ENCODE results near the gene TFCP2L1.

TFCP2L1 gene

GRCh38 chr2:121212661-121213325 is 72.2 kb downstream of the TFCP2L1 start:
- no peak for TF ChIP-seq CTCF (IDR thresholded peaks at IDR 0.05; ENCODE audit: insufficient read depth, low read length, poor library complexity, severe bottlenecking)
- H3K27me3 ChIP-seq (replicated peaks; ENCODE audit: control insufficient read depth, insufficient read depth, low read length), result peaks cover 1% of the 10 kb centered on the region
- no peak for DNase-seq (ENCODE audit: extremely low read depth, insufficient read length)
- no peaks in the 10 kb centered on the region for H3K36me3 ChIP-seq (ENCODE audit: control insufficient read depth, insufficient read depth, low read length)
- no peak overlapping the region for H3K4me3 ChIP-seq (replicated peaks; ENCODE audit: low read depth, low read length)

DNA sequence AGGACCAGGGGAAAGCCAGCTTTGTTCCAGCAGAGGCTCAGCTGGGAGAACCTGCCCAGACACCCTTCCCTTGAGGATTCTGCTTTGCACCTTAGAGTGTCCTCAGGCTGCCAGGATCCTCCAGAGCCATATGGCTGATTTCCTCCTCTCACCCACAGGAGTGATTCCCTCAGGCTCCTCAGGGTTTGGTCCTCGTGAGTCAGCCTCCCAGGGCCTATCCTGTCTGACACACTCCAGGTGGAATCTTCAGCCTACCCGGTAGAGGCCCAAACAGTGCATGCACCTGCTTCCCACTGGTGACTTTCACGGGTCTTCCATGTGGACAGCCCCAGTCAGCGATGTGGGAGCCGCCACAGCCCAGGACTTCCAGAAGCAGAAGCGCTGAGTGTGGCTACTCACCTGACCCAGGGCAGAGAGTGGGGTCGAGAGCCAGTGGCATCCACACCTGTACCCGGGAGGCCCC is 73.3 kb downstream of the TFCP2L1 start:
- no peak for DNase-seq (ENCODE audit: extremely low read depth, insufficient read length)
- Histone ChIP-seq H3K4me3 (replicated peaks; ENCODE audit: low read depth, low read length) (no peak overlapping the region), H3K27me3 (replicated peaks; ENCODE audit: control insufficient read depth, insufficient read depth, low read length) (peaks cover 1% of the 10 kb centered on the region), H3K36me3 (ENCODE audit: control insufficient read depth, insufficient read depth, low read length) (no peaks in the 10 kb centered on the region)
- no peak for TF ChIP-seq CTCF (IDR thresholded peaks at IDR 0.05; ENCODE audit: insufficient read depth, low read length, poor library complexity, severe bottlenecking)

DNA sequence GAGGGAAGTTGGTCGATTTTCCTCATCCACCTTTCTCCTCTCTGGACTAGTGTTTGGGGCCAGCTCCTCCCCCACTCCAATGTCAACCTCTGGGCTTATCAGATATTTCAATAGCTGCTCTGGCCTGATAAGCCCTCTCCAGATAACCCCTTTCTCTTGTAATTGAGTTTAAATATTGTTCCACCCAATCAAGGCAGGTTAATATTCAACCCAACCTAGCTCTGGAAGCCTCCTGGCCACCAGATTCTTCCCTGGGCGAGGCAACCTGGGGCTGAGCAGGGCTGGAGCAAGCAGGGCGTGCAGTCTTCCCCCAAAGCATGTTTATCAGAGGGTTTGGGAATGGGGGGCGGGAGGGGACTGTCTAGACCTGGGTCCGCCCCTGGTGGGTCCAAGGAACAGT is 73.8 kb downstream of the TFCP2L1 start:
- TF ChIP-seq CTCF (IDR thresholded peaks at IDR 0.05; ENCODE audit: insufficient read depth, low read length, poor library complexity, severe bottlenecking), result no peak
- no peak for DNase-seq (ENCODE audit: extremely low read depth, insufficient read length)
- peaks cover 1% of the 10 kb centered on the region for H3K27me3 ChIP-seq (replicated peaks; ENCODE audit: control insufficient read depth, insufficient read depth, low read length)
- no peak overlapping the region for H3K4me3 ChIP-seq (replicated peaks; ENCODE audit: low read depth, low read length)
- no peaks in the 10 kb centered on the region for H3K36me3 ChIP-seq (ENCODE audit: control insufficient read depth, insufficient read depth, low read length)

- H3K4me3 ChIP-seq (replicated peaks; ENCODE audit: low read depth, low read length), result no peak overlapping the region
- peaks cover 1% of the 10 kb centered on the region for H3K27me3 ChIP-seq (replicated peaks; ENCODE audit: control insufficient read depth, insufficient read depth, low read length)
- DNase-seq (ENCODE audit: extremely low read depth, insufficient read length), result no peak
- no peaks in the 10 kb centered on the region for H3K36me3 ChIP-seq (ENCODE audit: control insufficient read depth, insufficient read depth, low read length)
- no peak for TF ChIP-seq CTCF (IDR thresholded peaks at IDR 0.05; ENCODE audit: insufficient read depth, low read length, poor library complexity, severe bottlenecking)
Observed at GRCh38 chr2:121210691-121211090, 74.3 kb downstream of the TFCP2L1 start.

DNA sequence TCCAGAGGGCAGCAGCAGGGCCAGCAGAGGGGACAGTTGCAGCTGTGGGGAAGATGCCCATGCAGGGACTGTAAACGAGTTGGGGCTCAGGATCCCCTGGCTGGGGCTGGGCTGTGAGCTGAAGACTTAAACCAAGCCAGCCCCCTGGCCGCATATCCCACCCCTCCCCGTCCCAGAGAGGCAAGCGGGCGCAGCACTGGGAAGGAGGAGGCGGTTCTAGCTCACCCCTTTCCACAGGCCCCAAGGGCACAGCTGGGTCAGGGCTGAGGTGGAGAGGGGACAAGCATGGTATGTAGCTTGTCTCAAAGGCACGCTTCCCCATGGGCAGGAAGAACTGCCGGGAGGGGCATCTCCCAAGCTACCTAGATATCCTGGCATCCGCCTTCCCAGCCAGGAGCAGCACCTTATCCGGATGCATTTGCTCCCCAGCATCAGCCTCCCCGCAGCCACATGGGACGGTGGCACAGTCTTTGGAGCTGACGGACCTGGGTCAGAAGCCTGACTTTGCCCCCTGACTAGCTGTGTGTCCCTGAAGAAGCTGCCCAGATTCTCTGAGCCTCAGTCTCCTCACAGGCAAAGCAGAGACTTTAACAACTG is 75.9 kb downstream of the TFCP2L1 start:
- Histone ChIP-seq H3K27me3 (replicated peaks; ENCODE audit: control insufficient read depth, insufficient read depth, low read length) (no peaks in the 10 kb centered on the region; the same call in 1 of the 2 replicates), H3K4me3 (replicated peaks; ENCODE audit: low read depth, low read length) (no peak overlapping the region), H3K36me3 (ENCODE audit: control insufficient read depth, insufficient read depth, low read length) (no peaks in the 10 kb centered on the region)
- no peak for TF ChIP-seq CTCF (IDR thresholded peaks at IDR 0.05; ENCODE audit: insufficient read depth, low read length, poor library complexity, severe bottlenecking)
- DNase-seq (ENCODE audit: extremely low read depth, insufficient read length), result no peak
